ENCODE results near the gene NOTCH4. TPM values are rescaled to one million over a fixed set of nuclear protein-coding genes. Genes with fewer than 3 reads are reported as not detected.

Gene NOTCH4
- total and polyA plus RNA-seq, 2 donors (not counting 3 experiments of a cell fraction or from before 2014, with no cell fraction given): 41.7 to 114 TPM

GRCh38 chr6:32178547-32179440 is 45.1 kb downstream of the NOTCH4 start:
- no peaks in the 10 kb centered on the region for H3K27me3 ChIP-seq (ENCODE audit: control insufficient read depth in 2 of 2, insufficient read depth in 2 of 2, low read length in 2 of 2)
- dilution Hi-C loops (cut with MboI; ENCODE audit: extremely low pct_ligation_motif_present, low sequenced_read_pairs): no loop called here
- H3K9me3 ChIP-seq (replicated peaks; ENCODE audit: control insufficient read depth, insufficient read depth, low read length): no peaks in the 10 kb centered on the region
- peaks cover 30% of the 10 kb centered on the region for H3K4me1 ChIP-seq (ENCODE audit: control insufficient read depth, extremely low read depth, insufficient read depth, low read length)
- peaks cover 3 to 18% of the 10 kb centered on the region in 2 experiments for H3K36me3 ChIP-seq (ENCODE audit: control insufficient read depth in 2 of 2, extremely low read depth in 1 of 2, insufficient read depth in 2 of 2, low read length in 2 of 2)
- TF ChIP-seq POLR2A (IDR thresholded peaks at IDR 0.05; ENCODE audit: low read depth, low read length): no peak
- no peak for TF ChIP-seq GATA2 (IDR thresholded peaks at IDR 0.05; ENCODE audit: insufficient read depth, insufficient read length, low read depth, low read length)
- TF ChIP-seq MAX (IDR thresholded peaks at IDR 0.05; ENCODE audit: insufficient read depth, insufficient read length): no peak
- TF ChIP-seq POLR2AphosphoS5 (IDR thresholded peaks at IDR 0.05; ENCODE audit: insufficient read depth, low read depth, low read length): no peak
- no peak for TF ChIP-seq CTCF (IDR thresholded peaks at IDR 0.05; ENCODE audit: extremely low read depth in 1 of 2, insufficient read depth in 1 of 2, low read depth in 1 of 2, low read length in 2 of 2)
- DNase-seq (ENCODE audit: low read depth, low spot score) (peak; percentile 57), FAIRE-seq (no peak)
- H3K79me2 ChIP-seq (ENCODE audit: control insufficient read depth, insufficient read depth, low read length): peaks cover 21% of the 10 kb centered on the region
- BruUV-seq (replicated peaks): no TSS peak
- H3K27ac ChIP-seq (ENCODE audit: insufficient read depth, low read depth, low read length): peak overlapping the region; percentile 23
- peak overlapping the region; percentile 10 for H2AFZ ChIP-seq (ENCODE audit: low read depth, low read length)
- no peaks in the 10 kb centered on the region for H3K9me1 ChIP-seq (replicated peaks; ENCODE audit: control insufficient read depth, extremely low read depth, insufficient read depth, low read length)
- ChIA-PET CTCF (interaction anchor here (1.1 to 2.9 kb wide), 4 partner anchors 9 to 17 kb away, joined by 3 to 15 read pairs (median 6); partner anchors contain the start of gene GPSM3), POLR2A (interaction anchor here (0.7 kb wide), 1 partner anchor 19 kb away, joined by 3 read pairs; no protein-coding TSS in a partner anchor)
- H4K20me1 ChIP-seq (replicated peaks; ENCODE audit: control insufficient read depth, extremely low read depth, insufficient read depth, low read length): no peaks in the 10 kb centered on the region
- H3K9ac ChIP-seq (replicated peaks; ENCODE audit: extremely low read depth, insufficient read depth, low read length): peak overlapping the region; percentile 59
- H3K4me2 ChIP-seq (ENCODE audit: insufficient read depth, low read length): peak overlapping the region; percentile 71
- H3K4me3 ChIP-seq (replicated peaks in 1 of 3; ENCODE audit: insufficient read depth in 1 of 3, low read depth in 1 of 3, low read length in 3 of 3): peak overlapping the region; percentile 56 to 67 (median 66)
- intact Hi-C loops (cut with micrococcal nuclease): loop anchor here (1.0 to 5.0 kb wide), 4 partner anchors 12 to 794 kb away; partner anchors contain the start of genes NELFE, PBX2 and SKIC2

Data from endothelial cell of umbilical vein (primary cell).